Measurements from ENCODE around the gene FSIP2.
"Not testable (repeated sequence)": the region's sequence is repeated elsewhere in the genome, so short reads cannot be mapped to it uniquely, and the experiment has no call there.

The FSIP2 gene

GRCh38 chr2:185811580-185811979 is 73.0 kb downstream of the FSIP2 start:
- DNase-seq: no peak

GRCh38 chr2:185813707-185814106 is 75.1 kb downstream of the FSIP2 start:
- DNase-seq: no peak

GRCh38 chr2:185817991-185818390 is 79.4 kb downstream of the FSIP2 start:
- no peak for DNase-seq

GRCh38 chr2:185821467-185821866 is 82.9 kb downstream of the FSIP2 start:
- DNase-seq: no peak

- no peak for DNase-seq
Measured at GRCh38 chr2:185823773-185824172, 85.2 kb downstream of the FSIP2 start.

- no peak for DNase-seq
Measured at GRCh38 chr2:185825557-185825956, 87.0 kb downstream of the FSIP2 start.

- DNase-seq: no peak
Measured at GRCh38 chr2:185828326-185828725, 89.7 kb downstream of the FSIP2 start.

- no peak for DNase-seq
Measured at GRCh38 chr2:185833864-185834263, 95.3 kb downstream of the FSIP2 start.

- DNase-seq: no peak
Measured at GRCh38 chr2:185835974-185836373, 97.4 kb downstream of the FSIP2 start.

- DNase-seq: no peak
Measured at GRCh38 chr2:185854885-185855284, 116.3 kb downstream of the FSIP2 start.

GRCh38 chr2:185857691-185858090 is 119.1 kb downstream of the FSIP2 start:
- no peak for DNase-seq

- no peak for DNase-seq
Measured at GRCh38 chr2:185859506-185859905, 120.9 kb downstream of the FSIP2 start.

GRCh38 chr2:185860321-185860720 is 121.7 kb downstream of the FSIP2 start:
- DNase-seq: no peak

- no peak for DNase-seq
Measured at GRCh38 chr2:185862657-185863398, 124.2 kb downstream of the FSIP2 start.

GRCh38 chr2:185864468-185865260 is 126.1 kb downstream of the FSIP2 start:
- DNase-seq: not testable (repeated sequence)

GRCh38 chr2:185875136-185875931 is 136.7 kb downstream of the FSIP2 start:
- no peak for DNase-seq

- no peak for DNase-seq
Measured at GRCh38 chr2:185876234-185876633, 137.6 kb downstream of the FSIP2 start.

GRCh38 chr2:185880396-185880795 is 141.8 kb downstream of the FSIP2 start:
- DNase-seq: no peak
